Keratinocyte (primary cell): ENCODE measurements around the gene REV3L. TPM values are rescaled to one million over a fixed set of nuclear protein-coding genes. Genes with fewer than 3 reads are reported as not detected.

Source experiments
- DNase-seq: peaks from one replicate; pipeline ENCODE4 v3.0.0-alpha.2; 2011; ENCODE audit warnings: low read depth, missing footprints, low spot score
- FAIRE-seq: peaks from 2 replicates; lab custom pipeline; 2011; peaks lifted over from hg19 to GRCh38; lab: Jason Lieb, UNC
- H2AFZ ChIP-seq: 2 replicates; pipeline ENCODE4 v1.6.0; 2012; ENCODE audit warnings: low read length, control low read depth, inconsistent platforms; ENCODE audit not compliant: control insufficient read depth
- H3K27ac ChIP-seq: 2 replicates; pipeline ENCODE4 v1.5.1; 2011; ENCODE audit warnings: low read length; ENCODE audit not compliant: control insufficient read depth, insufficient read depth
- H3K27me3 ChIP-seq: 3 replicates; pipeline ENCODE4 v1.6.0; 2011; ENCODE audit warnings: low read length; ENCODE audit not compliant: control insufficient read depth, insufficient read depth; ENCODE audit errors: extremely low read depth
- H3K36me3 ChIP-seq, 2 experiments: 2 replicates in 1 of 2; 3 replicates in 1 of 2; pipeline ENCODE4 v1.5.1; 2011; ENCODE audit warnings: low read length in 2 of 2, mild to moderate bottlenecking in 1 of 2; ENCODE audit not compliant: control insufficient read depth in 2 of 2, insufficient read depth in 2 of 2; ENCODE audit errors: extremely low read depth in 1 of 2
- H3K4me1 ChIP-seq: 3 replicates; pipeline ENCODE4 v1.5.1; 2011; ENCODE audit warnings: low read length; ENCODE audit not compliant: control insufficient read depth, insufficient read depth; ENCODE audit errors: extremely low read depth
- H3K4me2 ChIP-seq: 3 replicates; pipeline ENCODE4 v1.6.0; 2011; ENCODE audit warnings: low read depth, low read length; ENCODE audit not compliant: control insufficient read depth, insufficient read depth; ENCODE audit errors: extremely low read depth
- H3K4me3 ChIP-seq, 3 experiments: fragments of 200-600 bp in 1 of 3; sonication (generic) in 1 of 3; 2 replicates in 2 of 3; 3 replicates in 1 of 3; pipeline ENCODE4 v1.5.1; 2011 to 2016; ENCODE audit warnings: low read length in 3 of 3, mild to moderate bottlenecking in 3 of 3, control low read depth in 2 of 3, inconsistent platforms in 1 of 3, low read depth in 1 of 3, mixed read lengths in 1 of 3, mixed run types in 1 of 3, moderate library complexity in 1 of 3; ENCODE audit not compliant: control insufficient read depth in 2 of 3, insufficient read depth in 2 of 3; ENCODE audit errors: extremely low read depth in 1 of 3
- H3K79me2 ChIP-seq: 2 replicates; pipeline ENCODE4 v1.6.0; 2012; ENCODE audit warnings: low read length; ENCODE audit not compliant: control insufficient read depth, insufficient read depth
- H3K9ac ChIP-seq: 3 replicates; pipeline ENCODE4 v1.6.0; 2011; ENCODE audit warnings: low read length; ENCODE audit not compliant: control insufficient read depth, insufficient read depth; ENCODE audit errors: extremely low read depth
- H3K9me1 ChIP-seq: 3 replicates; pipeline ENCODE4 v1.6.0; 2011; ENCODE audit warnings: low read length; ENCODE audit not compliant: control insufficient read depth, insufficient read depth; ENCODE audit errors: extremely low read depth
- H3K9me3 ChIP-seq: 2 replicates; pipeline ENCODE4 v1.5.1; 2012; ENCODE audit warnings: low read depth, low read length; ENCODE audit not compliant: control insufficient read depth
- H4K20me1 ChIP-seq: 3 replicates; pipeline ENCODE4 v1.6.0; 2011; ENCODE audit warnings: low read length; ENCODE audit not compliant: control insufficient read depth, insufficient read depth; ENCODE audit errors: extremely low read depth
- CTCF ChIP-seq, 3 experiments: IDR thresholded peaks in 1 of 3; conservative IDR thresholded peaks in 1 of 3; optimal IDR thresholded peaks in 1 of 3; 2 replicates in 2 of 3; 3 replicates in 1 of 3; pipeline versions ENCODE3 to v1.5.1; 2011; ENCODE audit warnings: low read length in 3 of 3, mild to moderate bottlenecking in 3 of 3, moderate library complexity in 2 of 3, control low read depth in 1 of 3, inconsistent platforms in 1 of 3; ENCODE audit not compliant: insufficient read depth in 2 of 3; ENCODE audit errors: extremely low read depth in 1 of 3
- EZH2 ChIP-seq: IDR thresholded peaks from one replicate; pipeline ENCODE4 v1.6.1; 2012; ENCODE audit warnings: inconsistent platforms, mild to moderate bottlenecking, low read length, moderate library complexity
- dilution Hi-C: fragments of 300-500 bp; cut with MboI; formaldehyde crosslinking; loops from one replicate; pipeline ENCODE4 v1.7.0; 2020; ENCODE audit warnings: low sequenced_read_pairs; ENCODE audit not compliant: extremely low pct_ligation_motif_present
- polyA plus RNA-seq, 5 experiments: library from polyadenylated mRNA; depleted of rRNA in 3 of 5; stranded (reverse) in 3 of 5; stranded (forward) in 1 of 5; unstranded in 1 of 5; fragments of >200 nt; gene quantifications; 1 replicate in 1 of 5; 2 replicates in 3 of 5; 3 replicates in 1 of 5; pipeline versions ENCODE4 v1.2.1 to v1.2.3, GENCODE V29; 2011 to 2012; ENCODE audit warnings: missing spikeins in 2 of 5, low read depth in 1 of 5, low replicate concordance in 1 of 5

The REV3L gene
- polyA plus RNA-seq, 1 donor (not counting 4 experiments of a cell fraction or from before 2014, with no cell fraction given), result 9.5 TPM

DNA sequence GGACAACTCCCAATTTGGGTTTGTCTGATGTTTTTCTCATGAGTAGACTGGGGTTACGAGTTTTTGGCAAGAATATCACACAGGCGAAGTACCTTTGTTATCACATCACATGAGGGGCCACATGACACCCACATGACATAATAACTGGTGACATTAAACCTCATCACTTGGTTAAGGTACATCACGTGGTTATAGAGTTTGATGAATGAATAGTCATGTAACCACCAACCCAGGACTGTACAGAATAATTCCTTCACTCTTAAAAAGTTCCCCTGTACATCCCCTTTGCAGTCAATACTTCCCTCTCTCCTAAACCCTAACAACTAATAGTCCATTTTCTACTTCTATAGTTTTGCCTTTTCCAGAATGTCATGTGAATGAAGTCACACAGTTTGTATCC is 83.4 kb downstream of the REV3L start:
- no peaks in the 10 kb centered on the region for H4K20me1 ChIP-seq
- FAIRE-seq (peak; percentile 53), DNase-seq (no peak)
- TF ChIP-seq EZH2 (no peak), CTCF (optimal IDR thresholded peaks at IDR 0.05 in 1 of 3, IDR thresholded peaks at IDR 0.05 in 1 of 3, conservative IDR thresholded peaks at IDR 0.05 in 1 of 3; ENCODE audit: extremely low read depth in 1 of 3, insufficient read depth in 2 of 3, low read length in 3 of 3) (no peak)
- H3K9ac ChIP-seq, result no peak overlapping the region
- no peak overlapping the region for H3K27ac ChIP-seq
- no peaks in the 10 kb centered on the region for H3K36me3 ChIP-seq
- H3K79me2 ChIP-seq, result no peaks in the 10 kb centered on the region
- H2AFZ ChIP-seq, result no peak overlapping the region
- no peaks in the 10 kb centered on the region for H3K27me3 ChIP-seq
- no peak overlapping the region for H3K4me3 ChIP-seq
- no peaks in the 10 kb centered on the region for H3K9me3 ChIP-seq
- H3K4me2 ChIP-seq, result no peak overlapping the region
- H3K9me1 ChIP-seq, result no peaks in the 10 kb centered on the region
- H3K4me1 ChIP-seq, result no peaks in the 10 kb centered on the region
- dilution Hi-C loops, result no loop called here

- Histone ChIP-seq H3K27me3 (no peaks in the 10 kb centered on the region), H3K9me3 (no peaks in the 10 kb centered on the region), H3K79me2 (no peaks in the 10 kb centered on the region), H2AFZ (no peak overlapping the region), H3K9ac (no peak overlapping the region), H3K9me1 (no peaks in the 10 kb centered on the region), H3K4me2 (no peak overlapping the region), H3K4me3 (no peak overlapping the region), H3K27ac (no peak overlapping the region), H3K36me3 (no peaks in the 10 kb centered on the region), H3K4me1 (no peaks in the 10 kb centered on the region), H4K20me1 (no peaks in the 10 kb centered on the region)
- TF ChIP-seq EZH2, result no peak
- no peak for TF ChIP-seq CTCF (optimal IDR thresholded peaks at IDR 0.05 in 1 of 3, IDR thresholded peaks at IDR 0.05 in 1 of 3, conservative IDR thresholded peaks at IDR 0.05 in 1 of 3; ENCODE audit: extremely low read depth in 1 of 3, insufficient read depth in 2 of 3, low read length in 3 of 3)
- DNase-seq (no peak), FAIRE-seq (no peak)
- dilution Hi-C loops, result no loop called here
Measured at GRCh38 chr6:111388681-111389080, 94.3 kb downstream of the REV3L start.
